GM19468 (cell line): ENCODE measurements around the gene IER5L.
"Not testable (repeated sequence)": the region's sequence is repeated elsewhere in the genome, so short reads cannot be mapped to it uniquely, and the experiment has no call there.

ENCODE experiments used
- ATAC-seq: cut with Tn5 transposase; IDR thresholded peaks from one replicate; pipeline ENCODE4 v1.9.1; 2021; ENCODE audit warnings: mild to moderate bottlenecking, moderate library complexity, moderate number of reproducible peaks; ENCODE audit not compliant: unreplicated experiment; ENCODE audit errors: extremely low read depth

The IER5L gene

GRCh38 chr9:129164246-129164930, 13.7 kb downstream of the IER5L start:
- no peak for ATAC-seq

- ATAC-seq = no peak
These were observed 14.3 kb downstream of the IER5L start for GRCh38 chr9:129163753-129164152.

- not testable (repeated sequence) for ATAC-seq
These were observed 14.8 kb downstream of the IER5L start for GRCh38 chr9:129163198-129163670.

GRCh38 chr9:129162497-129163197, 15.4 kb downstream of the IER5L start:
- ATAC-seq = no peak

GRCh38 chr9:129161534-129161837, 16.6 kb downstream of the IER5L start:
- no peak for ATAC-seq

GRCh38 chr9:129160712-129161533, 17.1 kb downstream of the IER5L start:
- ATAC-seq = no peak

GRCh38 chr9:129156163-129156562, 21.9 kb downstream of the IER5L start:
- ATAC-seq = no peak

GRCh38 chr9:129154866-129155477, 23.1 kb downstream of the IER5L start:
- no peak for ATAC-seq

GRCh38 chr9:129151469-129151868, 26.6 kb downstream of the IER5L start:
- ATAC-seq = no peak

- ATAC-seq = no peak
These were observed 27.3 kb downstream of the IER5L start for GRCh38 chr9:129150672-129151211.

- no peak for ATAC-seq
These were observed 27.9 kb downstream of the IER5L start for GRCh38 chr9:129150122-129150521.

GRCh38 chr9:129149442-129149841, 28.6 kb downstream of the IER5L start:
- ATAC-seq = no peak

- ATAC-seq = no peak
These were observed 29.4 kb downstream of the IER5L start for GRCh38 chr9:129148463-129149204.

- no peak for ATAC-seq
These were observed 31.6 kb downstream of the IER5L start for GRCh38 chr9:129146441-129146941.

GRCh38 chr9:129145841-129146292, 32.2 kb downstream of the IER5L start:
- no peak for ATAC-seq

- no peak for ATAC-seq
These were observed 32.7 kb downstream of the IER5L start for GRCh38 chr9:129145316-129145715.

GRCh38 chr9:129143031-129143927, 34.8 kb downstream of the IER5L start:
- ATAC-seq = no peak

- ATAC-seq = no peak
These were observed 35.7 kb downstream of the IER5L start for GRCh38 chr9:129142138-129142935.
